Dermis lymphatic vessel endothelial cell (primary cell): ENCODE results near the gene C11orf58. TPM values are rescaled to one million over a fixed set of nuclear protein-coding genes. Genes with fewer than 3 reads are reported as not detected.

ENCODE experiments used
- total RNA-seq: library from RNA; depleted of rRNA; stranded (reverse); fragments of >200 nt; gene quantifications from 2 replicates; pipeline ENCODE4 v1.2.1, GENCODE V29; 2014

The C11orf58 gene
- total RNA-seq, result 190 and 228 TPM in 2 replicates

GRCh38 chr11:16738193-16738946 is at the start of gene C11orf58:
Gene C11orf58 (plus strand): TSS chr11:16738647. CDS start chr11:16738779, 132 bp downstream.

